Measurements from ENCODE around the gene PRMT2. TPM values are rescaled to one million over a fixed set of nuclear protein-coding genes. Genes with fewer than 3 reads are reported as not detected.

PRMT2 gene
- total and polyA plus RNA-seq, 2 experiments from 2014 or later, result 79.7 to 108 TPM

DNA sequence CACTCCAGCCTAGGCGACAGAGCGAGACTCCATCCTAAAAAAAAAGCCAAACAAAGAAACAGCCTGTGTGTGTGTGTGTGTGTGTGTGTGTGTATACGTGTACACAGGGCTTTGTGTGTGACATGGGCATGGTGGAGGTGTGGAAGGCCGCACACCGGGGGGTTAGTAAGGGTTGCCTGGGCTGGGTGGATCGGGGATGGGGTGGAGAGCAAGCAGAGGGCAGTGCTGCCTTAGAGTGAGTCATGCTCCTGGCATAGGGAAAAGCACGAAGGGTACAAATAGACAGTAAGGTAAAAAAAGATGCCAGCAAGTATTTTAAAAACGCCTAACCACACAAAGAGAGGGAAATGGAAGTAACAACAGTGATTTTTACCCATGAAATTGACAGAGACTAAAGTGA is 6.2 kb downstream of the PRMT2 start:
- no peak for TF ChIP-seq EZH2 (IDR thresholded peaks at IDR 0.05; ENCODE audit: borderline replicate concordance)
- no peak for TF ChIP-seq EZH2phosphoT487 (IDR thresholded peaks at IDR 0.05; ENCODE audit: low read depth, severe bottlenecking, unreplicated experiment)
- TF ChIP-seq, protein P1, sequence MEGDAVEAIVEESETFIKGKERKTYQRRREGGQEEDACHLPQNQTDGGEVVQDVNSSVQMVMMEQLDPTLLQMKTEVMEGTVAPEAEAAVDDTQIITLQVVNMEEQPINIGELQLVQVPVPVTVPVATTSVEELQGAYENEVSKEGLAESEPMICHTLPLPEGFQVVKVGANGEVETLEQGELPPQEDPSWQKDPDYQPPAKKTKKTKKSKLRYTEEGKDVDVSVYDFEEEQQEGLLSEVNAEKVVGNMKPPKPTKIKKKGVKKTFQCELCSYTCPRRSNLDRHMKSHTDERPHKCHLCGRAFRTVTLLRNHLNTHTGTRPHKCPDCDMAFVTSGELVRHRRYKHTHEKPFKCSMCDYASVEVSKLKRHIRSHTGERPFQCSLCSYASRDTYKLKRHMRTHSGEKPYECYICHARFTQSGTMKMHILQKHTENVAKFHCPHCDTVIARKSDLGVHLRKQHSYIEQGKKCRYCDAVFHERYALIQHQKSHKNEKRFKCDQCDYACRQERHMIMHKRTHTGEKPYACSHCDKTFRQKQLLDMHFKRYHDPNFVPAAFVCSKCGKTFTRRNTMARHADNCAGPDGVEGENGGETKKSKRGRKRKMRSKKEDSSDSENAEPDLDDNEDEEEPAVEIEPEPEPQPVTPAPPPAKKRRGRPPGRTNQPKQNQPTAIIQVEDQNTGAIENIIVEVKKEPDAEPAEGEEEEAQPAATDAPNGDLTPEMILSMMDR (IDR thresholded peaks at IDR 0.05; ENCODE audit: poor library complexity), result no peak
- no peaks in the 10 kb centered on the region for H3K9me2 ChIP-seq (replicated peaks; ENCODE audit: insufficient read depth)
- H3K36me3 ChIP-seq (replicated peaks; ENCODE audit: insufficient read depth, low read depth), result no peaks in the 10 kb centered on the region
- no peak overlapping the region for H3K27ac ChIP-seq
- no peaks in the 10 kb centered on the region for H3K27me3 ChIP-seq
- WGBS (ENCODE audit: low lambda C conversion rate, missing lambda C conversion rate), result 94% methylated on average over 6 of the region's 8 CpGs
- DNase-seq (ENCODE audit: low spot score), result no peak
- H3K4me2 ChIP-seq, result no peak overlapping the region
- H4K20me1 ChIP-seq (ENCODE audit: insufficient read depth, poor library complexity, severe bottlenecking), result peaks cover 21% of the 10 kb centered on the region
- no peak overlapping the region for H2AFZ ChIP-seq
- H3K4me1 ChIP-seq (ENCODE audit: insufficient read depth), result peaks cover 18% of the 10 kb centered on the region
- H3K79me2 ChIP-seq, result peaks cover 60% of the 10 kb centered on the region
- no peaks in the 10 kb centered on the region for H3K9me3 ChIP-seq (ENCODE audit: low read depth)
- H3K4me3 ChIP-seq, result no peak overlapping the region

DNA sequence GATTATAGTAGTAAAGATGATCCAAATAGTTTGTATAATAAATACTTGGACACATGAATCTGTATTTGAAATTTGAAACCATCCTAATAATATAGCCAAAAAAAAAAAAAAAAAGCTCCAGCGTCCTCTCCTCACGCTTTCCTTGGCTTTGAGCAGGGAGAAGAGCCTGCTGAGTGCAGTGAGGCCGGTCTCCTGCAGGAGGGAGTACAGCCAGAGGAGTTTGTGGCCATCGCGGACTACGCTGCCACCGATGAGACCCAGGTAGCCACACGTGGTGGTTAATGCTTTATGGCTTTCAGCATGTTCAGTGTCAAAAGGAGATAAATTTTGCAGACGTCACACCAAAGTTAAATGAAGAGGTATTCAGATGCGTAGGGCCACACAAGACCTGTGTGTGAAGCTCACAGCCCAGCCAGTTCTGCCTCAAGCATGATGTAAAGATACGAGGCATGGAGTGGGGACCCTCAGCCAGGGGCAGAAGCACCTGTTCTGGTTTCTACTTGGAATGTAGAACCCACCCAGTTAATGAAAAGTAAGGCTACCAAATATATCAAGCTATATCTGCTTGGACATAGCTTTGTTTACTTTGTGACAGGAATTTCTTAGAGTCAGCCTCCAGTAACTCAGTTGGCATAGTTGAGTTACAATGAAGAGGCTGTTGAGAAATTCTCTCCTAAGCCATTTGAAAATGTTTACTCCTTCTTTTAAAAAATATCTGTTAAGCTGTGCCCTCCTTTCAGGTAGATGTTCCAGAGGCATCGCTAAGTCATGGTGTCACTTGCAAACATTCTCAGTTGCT is 8.1 kb downstream of the PRMT2 start:
- H3K27ac ChIP-seq, result no peak overlapping the region
- H3K9me3 ChIP-seq (ENCODE audit: low read depth), result no peaks in the 10 kb centered on the region
- H3K36me3 ChIP-seq (replicated peaks; ENCODE audit: insufficient read depth, low read depth), result no peaks in the 10 kb centered on the region
- H3K4me3 ChIP-seq, result no peak overlapping the region
- H4K20me1 ChIP-seq (ENCODE audit: insufficient read depth, poor library complexity, severe bottlenecking), result peaks cover 12% of the 10 kb centered on the region
- peaks cover 4% of the 10 kb centered on the region for H3K4me1 ChIP-seq (ENCODE audit: insufficient read depth)
- 78% methylated on average over 12 of the region's 12 CpGs for WGBS (ENCODE audit: low lambda C conversion rate, missing lambda C conversion rate)
- H2AFZ ChIP-seq, result no peak overlapping the region
- H3K79me2 ChIP-seq, result peaks cover 52% of the 10 kb centered on the region
- H3K27me3 ChIP-seq, result no peaks in the 10 kb centered on the region
- DNase-seq (ENCODE audit: low spot score), result no peak
- H3K4me2 ChIP-seq, result no peak overlapping the region
- H3K9me2 ChIP-seq (replicated peaks; ENCODE audit: insufficient read depth), result no peaks in the 10 kb centered on the region
- TF ChIP-seq, protein P1 (IDR thresholded peaks at IDR 0.05; ENCODE audit: poor library complexity), result no peak
- TF ChIP-seq EZH2 (IDR thresholded peaks at IDR 0.05; ENCODE audit: borderline replicate concordance) (no peak), EZH2phosphoT487 (IDR thresholded peaks at IDR 0.05; ENCODE audit: low read depth, severe bottlenecking, unreplicated experiment) (no peak)

DNA sequence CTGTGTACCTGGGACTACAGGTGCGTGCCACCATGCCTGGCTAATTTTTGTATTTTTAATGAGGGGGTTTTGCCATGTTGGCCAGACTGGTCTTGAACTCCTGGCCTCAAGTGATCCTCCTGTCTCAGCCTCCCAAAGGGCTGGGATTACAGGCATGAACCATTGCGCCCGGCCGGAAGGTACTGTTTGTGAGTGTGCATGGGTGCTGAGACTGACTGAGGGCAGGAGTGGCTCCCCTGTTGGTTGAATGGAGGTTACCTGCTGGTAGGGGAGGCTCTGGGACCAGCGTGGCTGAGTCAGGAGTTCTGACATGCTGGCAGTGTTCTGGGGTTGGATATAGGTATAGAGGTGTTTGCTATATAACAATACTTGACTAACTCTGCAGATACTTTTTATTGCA is 10.4 kb downstream of the PRMT2 start:
- H3K27ac ChIP-seq, result no peak overlapping the region
- no peaks in the 10 kb centered on the region for H3K9me2 ChIP-seq (replicated peaks; ENCODE audit: insufficient read depth)
- TF ChIP-seq, protein P1 (IDR thresholded peaks at IDR 0.05; ENCODE audit: poor library complexity), result no peak
- TF ChIP-seq EZH2phosphoT487 (IDR thresholded peaks at IDR 0.05; ENCODE audit: low read depth, severe bottlenecking, unreplicated experiment), result no peak
- no peak for TF ChIP-seq EZH2 (IDR thresholded peaks at IDR 0.05; ENCODE audit: borderline replicate concordance)
- over 99% methylated on average over 5 of the region's 5 CpGs for WGBS (ENCODE audit: low lambda C conversion rate, missing lambda C conversion rate)
- H3K79me2 ChIP-seq, result peaks cover 29% of the 10 kb centered on the region
- H3K9me3 ChIP-seq (ENCODE audit: low read depth), result no peaks in the 10 kb centered on the region
- DNase-seq (ENCODE audit: low spot score), result no peak
- no peaks in the 10 kb centered on the region for H4K20me1 ChIP-seq (ENCODE audit: insufficient read depth, poor library complexity, severe bottlenecking)
- no peaks in the 10 kb centered on the region for H3K36me3 ChIP-seq (replicated peaks; ENCODE audit: insufficient read depth, low read depth)
- H3K27me3 ChIP-seq, result no peaks in the 10 kb centered on the region
- no peaks in the 10 kb centered on the region for H3K4me1 ChIP-seq (ENCODE audit: insufficient read depth)
- H3K4me2 ChIP-seq, result no peak overlapping the region
- no peak overlapping the region for H3K4me3 ChIP-seq
- no peak overlapping the region for H2AFZ ChIP-seq
